ENCODE results near the gene CCDC85A.

Gene CCDC85A

GRCh38 chr2:56192664-56193305 lies 9.0 kb downstream of the CCDC85A start:
- no peak overlapping the region for H3K27ac ChIP-seq (ENCODE audit: low read length)
- H3K4me1 ChIP-seq (ENCODE audit: control insufficient read depth, insufficient read depth, low read length), result no peaks in the 10 kb centered on the region
- H3K9me3 ChIP-seq (ENCODE audit: control insufficient read depth, insufficient read depth, low read length), result no peaks in the 10 kb centered on the region
- H3K4me3 ChIP-seq (ENCODE audit: low read length), result no peak overlapping the region
- no CpG with 5 or more reads among the region's 29 CpGs for WGBS (ENCODE audit: insufficient coverage, insufficient read length)
- no peak for DNase-seq (ENCODE audit: low read depth, low spot score)
- no peaks in the 10 kb centered on the region for H3K36me3 ChIP-seq (ENCODE audit: control insufficient read depth, insufficient read depth, low read length)
- H3K27me3 ChIP-seq (ENCODE audit: control insufficient read depth, insufficient read depth, low read length), result peaks cover 3% of the 10 kb centered on the region; the same call in 1 of the 2 replicates

GRCh38 chr2:56195563-56195962 lies 11.8 kb downstream of the CCDC85A start:
- no peak overlapping the region for H3K4me3 ChIP-seq (ENCODE audit: low read length)
- H3K27me3 ChIP-seq (ENCODE audit: control insufficient read depth, insufficient read depth, low read length), result peaks cover 1% of the 10 kb centered on the region; the same call in 1 of the 2 replicates
- H3K9me3 ChIP-seq (ENCODE audit: control insufficient read depth, insufficient read depth, low read length), result no peaks in the 10 kb centered on the region
- DNase-seq (ENCODE audit: low read depth, low spot score), result no peak
- no peaks in the 10 kb centered on the region for H3K4me1 ChIP-seq (ENCODE audit: control insufficient read depth, insufficient read depth, low read length)
- no peaks in the 10 kb centered on the region for H3K36me3 ChIP-seq (ENCODE audit: control insufficient read depth, insufficient read depth, low read length)
- H3K27ac ChIP-seq (ENCODE audit: low read length), result no peak overlapping the region

GRCh38 chr2:56197816-56198215 lies 14.0 kb downstream of the CCDC85A start:
- H3K27ac ChIP-seq (ENCODE audit: low read length), result no peak overlapping the region
- no peaks in the 10 kb centered on the region for H3K4me1 ChIP-seq (ENCODE audit: control insufficient read depth, insufficient read depth, low read length)
- no peak for DNase-seq (ENCODE audit: low read depth, low spot score)
- H3K27me3 ChIP-seq (ENCODE audit: control insufficient read depth, insufficient read depth, low read length), result no peaks in the 10 kb centered on the region
- WGBS (ENCODE audit: insufficient coverage, insufficient read length), result no CpG with 5 or more reads among the region's 7 CpGs
- H3K36me3 ChIP-seq (ENCODE audit: control insufficient read depth, insufficient read depth, low read length), result no peaks in the 10 kb centered on the region
- H3K4me3 ChIP-seq (ENCODE audit: low read length), result no peak overlapping the region
- H3K9me3 ChIP-seq (ENCODE audit: control insufficient read depth, insufficient read depth, low read length), result no peaks in the 10 kb centered on the region

- no CpG with 5 or more reads among the region's 1 CpG for WGBS (ENCODE audit: insufficient coverage, insufficient read length)
- DNase-seq (ENCODE audit: low read depth, low spot score), result no peak
- Histone ChIP-seq H3K4me1 (ENCODE audit: control insufficient read depth, insufficient read depth, low read length) (no peaks in the 10 kb centered on the region), H3K9me3 (ENCODE audit: control insufficient read depth, insufficient read depth, low read length) (no peaks in the 10 kb centered on the region), H3K4me3 (ENCODE audit: low read length) (no peak overlapping the region), H3K36me3 (ENCODE audit: control insufficient read depth, insufficient read depth, low read length) (no peaks in the 10 kb centered on the region), H3K27ac (ENCODE audit: low read length) (no peak overlapping the region), H3K27me3 (ENCODE audit: control insufficient read depth, insufficient read depth, low read length) (no peaks in the 10 kb centered on the region)
Measured at GRCh38 chr2:56198936-56199335, 15.1 kb downstream of the CCDC85A start.

GRCh38 chr2:56199492-56199891 lies 15.7 kb downstream of the CCDC85A start:
- no peak for DNase-seq (ENCODE audit: low read depth, low spot score)
- Histone ChIP-seq H3K36me3 (ENCODE audit: control insufficient read depth, insufficient read depth, low read length) (no peaks in the 10 kb centered on the region), H3K4me3 (ENCODE audit: low read length) (no peak overlapping the region), H3K27me3 (ENCODE audit: control insufficient read depth, insufficient read depth, low read length) (no peaks in the 10 kb centered on the region), H3K27ac (ENCODE audit: low read length) (no peak overlapping the region), H3K4me1 (ENCODE audit: control insufficient read depth, insufficient read depth, low read length) (no peaks in the 10 kb centered on the region), H3K9me3 (ENCODE audit: control insufficient read depth, insufficient read depth, low read length) (no peaks in the 10 kb centered on the region)
- WGBS (ENCODE audit: insufficient coverage, insufficient read length), result no CpG with 5 or more reads among the region's 1 CpG

- no peak overlapping the region for H3K27ac ChIP-seq (ENCODE audit: low read length)
- H3K36me3 ChIP-seq (ENCODE audit: control insufficient read depth, insufficient read depth, low read length), result no peaks in the 10 kb centered on the region
- DNase-seq (ENCODE audit: low read depth, low spot score), result no peak
- no peaks in the 10 kb centered on the region for H3K27me3 ChIP-seq (ENCODE audit: control insufficient read depth, insufficient read depth, low read length)
- WGBS (ENCODE audit: insufficient coverage, insufficient read length), result no CpG with 5 or more reads among the region's 3 CpGs
- H3K9me3 ChIP-seq (ENCODE audit: control insufficient read depth, insufficient read depth, low read length), result no peaks in the 10 kb centered on the region
- no peaks in the 10 kb centered on the region for H3K4me1 ChIP-seq (ENCODE audit: control insufficient read depth, insufficient read depth, low read length)
- no peak overlapping the region for H3K4me3 ChIP-seq (ENCODE audit: low read length)
Measured at GRCh38 chr2:56202381-56203121, 18.8 kb downstream of the CCDC85A start.

GRCh38 chr2:56204556-56204955 lies 20.8 kb downstream of the CCDC85A start:
- Histone ChIP-seq H3K27ac (ENCODE audit: low read length) (no peak overlapping the region), H3K36me3 (ENCODE audit: control insufficient read depth, insufficient read depth, low read length) (no peaks in the 10 kb centered on the region), H3K4me1 (ENCODE audit: control insufficient read depth, insufficient read depth, low read length) (no peaks in the 10 kb centered on the region), H3K9me3 (ENCODE audit: control insufficient read depth, insufficient read depth, low read length) (no peaks in the 10 kb centered on the region), H3K4me3 (ENCODE audit: low read length) (no peak overlapping the region), H3K27me3 (ENCODE audit: control insufficient read depth, insufficient read depth, low read length) (no peaks in the 10 kb centered on the region)
- no CpG with 5 or more reads among the region's 3 CpGs for WGBS (ENCODE audit: insufficient coverage, insufficient read length)
- DNase-seq (ENCODE audit: low read depth, low spot score), result no peak

- H3K36me3 ChIP-seq (ENCODE audit: control insufficient read depth, insufficient read depth, low read length), result no peaks in the 10 kb centered on the region
- H3K27ac ChIP-seq (ENCODE audit: low read length), result no peak overlapping the region
- H3K4me1 ChIP-seq (ENCODE audit: control insufficient read depth, insufficient read depth, low read length), result no peaks in the 10 kb centered on the region
- no peak for DNase-seq (ENCODE audit: low read depth, low spot score)
- H3K9me3 ChIP-seq (ENCODE audit: control insufficient read depth, insufficient read depth, low read length), result no peaks in the 10 kb centered on the region
- no peak overlapping the region for H3K4me3 ChIP-seq (ENCODE audit: low read length)
- no CpG with 5 or more reads among the region's 1 CpG for WGBS (ENCODE audit: insufficient coverage, insufficient read length)
- H3K27me3 ChIP-seq (ENCODE audit: control insufficient read depth, insufficient read depth, low read length), result no peaks in the 10 kb centered on the region
Measured at GRCh38 chr2:56206250-56206649, 22.5 kb downstream of the CCDC85A start.

GRCh38 chr2:56207760-56208159 lies 24.0 kb downstream of the CCDC85A start:
- Histone ChIP-seq H3K27me3 (ENCODE audit: control insufficient read depth, insufficient read depth, low read length) (no peaks in the 10 kb centered on the region), H3K4me1 (ENCODE audit: control insufficient read depth, insufficient read depth, low read length) (no peaks in the 10 kb centered on the region), H3K9me3 (ENCODE audit: control insufficient read depth, insufficient read depth, low read length) (no peaks in the 10 kb centered on the region), H3K27ac (ENCODE audit: low read length) (no peak overlapping the region), H3K4me3 (ENCODE audit: low read length) (no peak overlapping the region), H3K36me3 (ENCODE audit: control insufficient read depth, insufficient read depth, low read length) (no peaks in the 10 kb centered on the region)
- no peak for DNase-seq (ENCODE audit: low read depth, low spot score)
- no CpG with 5 or more reads among the region's 1 CpG for WGBS (ENCODE audit: insufficient coverage, insufficient read length)

GRCh38 chr2:56208380-56208779 lies 24.6 kb downstream of the CCDC85A start:
- Histone ChIP-seq H3K9me3 (ENCODE audit: control insufficient read depth, insufficient read depth, low read length) (no peaks in the 10 kb centered on the region), H3K27ac (ENCODE audit: low read length) (no peak overlapping the region), H3K4me3 (ENCODE audit: low read length) (no peak overlapping the region), H3K4me1 (ENCODE audit: control insufficient read depth, insufficient read depth, low read length) (no peaks in the 10 kb centered on the region), H3K36me3 (ENCODE audit: control insufficient read depth, insufficient read depth, low read length) (no peaks in the 10 kb centered on the region), H3K27me3 (ENCODE audit: control insufficient read depth, insufficient read depth, low read length) (no peaks in the 10 kb centered on the region)
- DNase-seq (ENCODE audit: low read depth, low spot score), result no peak
- no CpG with 5 or more reads among the region's 1 CpG for WGBS (ENCODE audit: insufficient coverage, insufficient read length)

GRCh38 chr2:56209701-56210100 lies 25.9 kb downstream of the CCDC85A start:
- no peak for DNase-seq (ENCODE audit: low read depth, low spot score)
- Histone ChIP-seq H3K36me3 (ENCODE audit: control insufficient read depth, insufficient read depth, low read length) (no peaks in the 10 kb centered on the region), H3K9me3 (ENCODE audit: control insufficient read depth, insufficient read depth, low read length) (no peaks in the 10 kb centered on the region), H3K4me1 (ENCODE audit: control insufficient read depth, insufficient read depth, low read length) (no peaks in the 10 kb centered on the region), H3K27me3 (ENCODE audit: control insufficient read depth, insufficient read depth, low read length) (no peaks in the 10 kb centered on the region), H3K27ac (ENCODE audit: low read length) (no peak overlapping the region), H3K4me3 (ENCODE audit: low read length) (no peak overlapping the region)
- WGBS (ENCODE audit: insufficient coverage, insufficient read length), result no CpG with 5 or more reads among the region's 1 CpG
